ENCODE data around the gene ST8SIA4.

DNA sequence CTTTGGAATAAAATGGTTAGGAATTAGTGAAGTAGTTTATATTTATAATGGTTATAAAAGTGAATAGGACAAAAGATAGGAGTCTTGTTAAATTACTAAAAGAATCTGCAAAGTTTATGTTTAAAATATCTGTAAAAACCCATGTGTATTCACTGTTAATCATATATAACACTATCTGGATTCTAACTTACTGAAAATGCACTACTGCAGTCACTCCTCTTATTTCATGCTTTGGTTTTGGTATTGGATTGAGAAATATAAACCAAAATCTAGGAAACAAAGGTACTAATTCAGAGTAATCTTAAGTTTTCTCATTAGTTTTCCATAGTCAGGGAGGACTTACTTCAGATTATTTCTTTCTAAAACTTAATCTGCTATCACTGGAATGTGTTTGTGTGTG lies 49.5 kb downstream of the ST8SIA4 start:
- TF ChIP-seq, protein P1, sequence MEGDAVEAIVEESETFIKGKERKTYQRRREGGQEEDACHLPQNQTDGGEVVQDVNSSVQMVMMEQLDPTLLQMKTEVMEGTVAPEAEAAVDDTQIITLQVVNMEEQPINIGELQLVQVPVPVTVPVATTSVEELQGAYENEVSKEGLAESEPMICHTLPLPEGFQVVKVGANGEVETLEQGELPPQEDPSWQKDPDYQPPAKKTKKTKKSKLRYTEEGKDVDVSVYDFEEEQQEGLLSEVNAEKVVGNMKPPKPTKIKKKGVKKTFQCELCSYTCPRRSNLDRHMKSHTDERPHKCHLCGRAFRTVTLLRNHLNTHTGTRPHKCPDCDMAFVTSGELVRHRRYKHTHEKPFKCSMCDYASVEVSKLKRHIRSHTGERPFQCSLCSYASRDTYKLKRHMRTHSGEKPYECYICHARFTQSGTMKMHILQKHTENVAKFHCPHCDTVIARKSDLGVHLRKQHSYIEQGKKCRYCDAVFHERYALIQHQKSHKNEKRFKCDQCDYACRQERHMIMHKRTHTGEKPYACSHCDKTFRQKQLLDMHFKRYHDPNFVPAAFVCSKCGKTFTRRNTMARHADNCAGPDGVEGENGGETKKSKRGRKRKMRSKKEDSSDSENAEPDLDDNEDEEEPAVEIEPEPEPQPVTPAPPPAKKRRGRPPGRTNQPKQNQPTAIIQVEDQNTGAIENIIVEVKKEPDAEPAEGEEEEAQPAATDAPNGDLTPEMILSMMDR (IDR thresholded peaks at IDR 0.05): no peak
- no peak for TF ChIP-seq ZFX (IDR thresholded peaks at IDR 0.05; ENCODE audit: borderline replicate concordance)
